NB4 (cell line): Measurements from ENCODE around the gene STRN4.

ENCODE experiments used
- DNase-seq: peaks from one replicate; pipeline ENCODE4 v3.0.0; 2010; ENCODE audit warnings: low read depth
- H3K4me3 ChIP-seq: one replicate; pipeline ENCODE4 v1.5.1; 2011; ENCODE audit warnings: mild to moderate bottlenecking, low read depth, low read length, moderate library complexity
- CTCF ChIP-seq: IDR thresholded peaks from one replicate; pipeline ENCODE4 v1.5.1; 2012; ENCODE audit warnings: low read depth, low read length
- MYC ChIP-seq: IDR thresholded peaks from 2 replicates; pipeline ENCODE4 v1.6.1; 2011; ENCODE audit warnings: low read depth, low read length
- POLR2A ChIP-seq: IDR thresholded peaks from 2 replicates; pipeline ENCODE4 v1.6.1; 2011; ENCODE audit warnings: mild to moderate bottlenecking; ENCODE audit not compliant: insufficient read length; ENCODE audit errors: extremely low read depth
- TF ChIP-seq, protein P1 (sequence below): IDR thresholded peaks from 2 replicates; pipeline ENCODE4 v1.6.1; 2011; ENCODE audit warnings: low read depth, low read length

Gene STRN4

GRCh38 chr19:46722421-46723022, 23.7 kb downstream of the STRN4 start:
- TF ChIP-seq POLR2A, result no peak
- TF ChIP-seq, protein P1, sequence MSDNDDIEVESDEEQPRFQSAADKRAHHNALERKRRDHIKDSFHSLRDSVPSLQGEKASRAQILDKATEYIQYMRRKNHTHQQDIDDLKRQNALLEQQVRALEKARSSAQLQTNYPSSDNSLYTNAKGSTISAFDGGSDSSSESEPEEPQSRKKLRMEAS, result peak; percentile 67
- TF ChIP-seq MYC, result no peak
- H3K4me3 ChIP-seq, result no peak overlapping the region
- DNase-seq, result peak; percentile 85

DNA sequence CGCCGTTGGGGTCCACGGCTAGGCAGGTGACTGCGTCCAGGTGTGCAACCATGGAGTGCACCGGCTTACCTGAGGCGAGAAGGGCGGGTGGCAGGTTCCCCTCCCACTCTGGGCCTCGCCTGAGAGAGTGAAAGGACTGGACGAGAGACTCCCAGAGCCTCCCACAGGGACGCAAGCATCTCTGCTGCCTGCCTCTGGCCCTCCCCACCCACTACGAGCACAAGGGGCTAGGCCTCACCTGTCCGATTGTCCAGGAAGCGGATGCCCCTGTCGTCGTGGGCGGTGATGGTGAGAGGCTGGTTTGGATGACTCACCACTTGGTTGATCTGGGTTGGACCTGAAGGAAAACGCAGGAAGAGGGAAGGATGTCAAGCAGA, 24.3 kb downstream of the STRN4 start:
- TF ChIP-seq MYC, result no peak
- TF ChIP-seq, protein P1, result no peak
- no peak for TF ChIP-seq POLR2A
- no peak for TF ChIP-seq CTCF
- DNase-seq, result no peak
- no peak overlapping the region for H3K4me3 ChIP-seq

DNA sequence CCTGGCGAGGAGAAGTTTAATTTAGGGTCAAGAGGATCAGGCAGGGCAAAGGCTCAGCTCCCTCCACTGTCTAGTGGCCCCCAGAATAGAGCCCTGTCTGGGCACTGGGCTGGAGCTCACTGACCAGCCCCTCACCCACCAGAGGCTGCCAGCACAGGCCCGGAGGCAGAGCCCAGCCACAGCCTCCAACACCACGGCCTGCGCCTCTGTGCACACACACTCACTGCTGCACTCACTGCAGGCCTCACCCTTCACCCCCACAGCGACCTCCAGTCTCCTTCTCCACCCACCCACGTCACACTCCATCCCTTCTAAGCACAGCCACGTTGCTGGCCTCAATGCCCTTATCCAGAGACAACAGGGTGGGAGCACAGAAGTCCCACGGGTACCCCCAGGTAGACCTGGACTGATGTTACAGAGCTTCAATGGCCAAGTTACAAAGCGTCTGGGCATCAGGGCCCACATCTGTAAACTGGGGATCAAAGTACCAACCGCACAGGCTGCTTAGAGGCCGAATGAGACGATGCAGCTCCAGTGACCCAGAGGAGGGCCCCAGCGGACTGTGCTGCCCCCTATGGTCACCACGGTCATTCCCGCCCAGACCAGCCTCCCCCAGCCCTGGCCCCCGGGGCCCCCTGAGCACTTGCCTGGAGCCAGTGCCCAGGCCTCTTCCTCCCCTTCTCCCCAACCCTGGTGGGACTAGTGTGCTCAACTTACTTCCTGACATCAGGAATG, 24.8 kb downstream of the STRN4 start:
- DNase-seq, result peak; percentile 58
- no peak overlapping the region for H3K4me3 ChIP-seq
- TF ChIP-seq, protein P1, result no peak
- TF ChIP-seq CTCF (peak; percentile 26), POLR2A (no peak)

GRCh38 chr19:46720503-46721239, 25.6 kb downstream of the STRN4 start:
- no peak for TF ChIP-seq CTCF
- TF ChIP-seq, protein P1, result no peak
- no peak for TF ChIP-seq MYC
- no peak overlapping the region for H3K4me3 ChIP-seq
- no peak for DNase-seq

GRCh38 chr19:46719629-46720502, 26.4 kb downstream of the STRN4 start:
- H3K4me3 ChIP-seq, result no peak overlapping the region
- peak; percentile 66 for DNase-seq
- no peak for TF ChIP-seq CTCF
- TF ChIP-seq MYC, result no peak; the same call in 1 of the 2 replicates
- no peak for TF ChIP-seq POLR2A
- TF ChIP-seq, protein P1, result no peak
